SH-SY5Y (cell line): ENCODE data around the gene ITPR2.

Source experiments
- GATA2 ChIP-seq: IDR thresholded peaks from 2 replicates; pipeline ENCODE4 v1.6.1; 2011; ENCODE audit warnings: mild to moderate bottlenecking, low read depth, low read length
- GATA3 ChIP-seq: IDR thresholded peaks from 2 replicates; pipeline ENCODE4 v1.6.1; 2011; ENCODE audit warnings: low read depth, mild to moderate bottlenecking, low read length, moderate library complexity

DNA sequence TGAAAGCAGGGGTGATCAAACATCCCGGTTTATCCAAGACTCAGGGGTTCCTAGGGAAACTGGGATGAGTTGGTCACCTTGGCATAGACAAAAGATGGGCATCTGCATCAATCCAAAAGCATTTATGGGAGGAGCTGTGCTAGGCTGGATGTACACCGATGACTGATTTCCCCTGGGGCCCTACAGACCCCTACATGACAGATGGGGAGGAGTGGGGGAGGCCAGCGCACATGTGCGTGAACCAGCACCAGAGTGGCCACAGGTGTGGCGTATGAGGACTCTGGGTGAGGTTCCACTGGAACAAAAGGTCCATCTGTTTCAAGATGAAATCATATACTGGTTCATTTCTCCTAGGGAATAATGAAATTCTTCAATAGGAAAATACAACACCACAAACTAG is 210.4 kb downstream of the ITPR2 start:
- no peak for TF ChIP-seq GATA2
- TF ChIP-seq GATA3 = no peak
